Activated CD8-positive, alpha-beta T cell treated with anti-CD3 and anti-CD28 coated beads for 36 hours (primary cell): ENCODE measurements around the gene USP22. TPM values are rescaled to one million over a fixed set of nuclear protein-coding genes. Genes with fewer than 3 reads are reported as not detected.

Experiments
- ATAC-seq: fragments of 200-7000 bp; cut with Tn5 transposase; one replicate; pipeline ENCODE4 v1.10.0; 2021; ENCODE audit warnings: mild to moderate bottlenecking, moderate library complexity
- CTCF ChIA-PET: fragments of 350-600 bp; sonication (Branson Sonifier 250); formaldehyde crosslinking; loops from one replicate; lab custom pipeline; 2021; ENCODE audit warnings: antibody characterized with exemption; lab: Charles Lee
- POLR2A ChIA-PET: fragments of 350-600 bp; sonication (Branson Sonifier 250); formaldehyde crosslinking; loops from one replicate; lab custom pipeline; 2021; ENCODE audit warnings: antibody characterized with exemption; lab: Charles Lee
- DNase-seq: peaks from one replicate; pipeline ENCODE4 v3.0.0-alpha.2; 2020
- H3K27ac Mint-ChIP-seq: one replicate; pipeline ENCODE4 v1.8.0; 2021; ENCODE audit warnings: mild to moderate bottlenecking, mixed read lengths
- H3K27me3 Mint-ChIP-seq: one replicate; pipeline ENCODE4 v1.8.0; 2021; ENCODE audit warnings: mixed read lengths
- H3K36me3 Mint-ChIP-seq: one replicate; pipeline ENCODE4 v1.8.0; 2021; ENCODE audit warnings: low read depth, mixed read lengths
- H3K4me1 Mint-ChIP-seq: one replicate; pipeline ENCODE4 v1.8.0; 2021; ENCODE audit warnings: low read depth, mixed read lengths
- H3K4me3 Mint-ChIP-seq: one replicate; pipeline ENCODE4 v1.8.0; 2021; ENCODE audit warnings: mild to moderate bottlenecking, moderate library complexity, mixed read lengths
- H3K9me3 Mint-ChIP-seq: one replicate; pipeline ENCODE4 v1.8.0; 2021; ENCODE audit warnings: mixed read lengths
- intact Hi-C: fragments of 100-400 bp; cut with micrococcal nuclease; formaldehyde crosslinking; loops from one replicate; pipeline ENCODE4 v1.10.0; 2022
- total RNA-seq, 2 experiments: library from RNA; stranded (reverse); gene quantifications; one replicate each; pipeline ENCODE4 v1.2.3, GENCODE V29; 2021
- TF ChIP-seq, protein P1 (sequence below): fragments of 200-600 bp; IDR thresholded peaks from one replicate; pipeline ENCODE4 v1.8.0; 2022; ENCODE audit warnings: antibody characterized with exemption, mild to moderate bottlenecking

The USP22 gene
- total RNA-seq, 2 experiments from 2014 or later = 149 to 153 TPM

GRCh38 chr17:21015564-21015963 is 27.2 kb downstream of the USP22 start:
- Mint-ChIP-seq H3K4me3 (no peak overlapping the region), H3K36me3 (peaks cover 83% of the 10 kb centered on the region), H3K27me3 (no peaks in the 10 kb centered on the region), H3K9me3 (no peaks in the 10 kb centered on the region), H3K27ac (no peak overlapping the region), H3K4me1 (peaks cover 11% of the 10 kb centered on the region)
- intact Hi-C loops = no loop called here
- CTCF ChIA-PET = no interaction called here
- DNase-seq (no peak), ATAC-seq (no peak)
- POLR2A ChIA-PET = no interaction called here
- TF ChIP-seq, protein P1, sequence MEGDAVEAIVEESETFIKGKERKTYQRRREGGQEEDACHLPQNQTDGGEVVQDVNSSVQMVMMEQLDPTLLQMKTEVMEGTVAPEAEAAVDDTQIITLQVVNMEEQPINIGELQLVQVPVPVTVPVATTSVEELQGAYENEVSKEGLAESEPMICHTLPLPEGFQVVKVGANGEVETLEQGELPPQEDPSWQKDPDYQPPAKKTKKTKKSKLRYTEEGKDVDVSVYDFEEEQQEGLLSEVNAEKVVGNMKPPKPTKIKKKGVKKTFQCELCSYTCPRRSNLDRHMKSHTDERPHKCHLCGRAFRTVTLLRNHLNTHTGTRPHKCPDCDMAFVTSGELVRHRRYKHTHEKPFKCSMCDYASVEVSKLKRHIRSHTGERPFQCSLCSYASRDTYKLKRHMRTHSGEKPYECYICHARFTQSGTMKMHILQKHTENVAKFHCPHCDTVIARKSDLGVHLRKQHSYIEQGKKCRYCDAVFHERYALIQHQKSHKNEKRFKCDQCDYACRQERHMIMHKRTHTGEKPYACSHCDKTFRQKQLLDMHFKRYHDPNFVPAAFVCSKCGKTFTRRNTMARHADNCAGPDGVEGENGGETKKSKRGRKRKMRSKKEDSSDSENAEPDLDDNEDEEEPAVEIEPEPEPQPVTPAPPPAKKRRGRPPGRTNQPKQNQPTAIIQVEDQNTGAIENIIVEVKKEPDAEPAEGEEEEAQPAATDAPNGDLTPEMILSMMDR = no peak

DNA sequence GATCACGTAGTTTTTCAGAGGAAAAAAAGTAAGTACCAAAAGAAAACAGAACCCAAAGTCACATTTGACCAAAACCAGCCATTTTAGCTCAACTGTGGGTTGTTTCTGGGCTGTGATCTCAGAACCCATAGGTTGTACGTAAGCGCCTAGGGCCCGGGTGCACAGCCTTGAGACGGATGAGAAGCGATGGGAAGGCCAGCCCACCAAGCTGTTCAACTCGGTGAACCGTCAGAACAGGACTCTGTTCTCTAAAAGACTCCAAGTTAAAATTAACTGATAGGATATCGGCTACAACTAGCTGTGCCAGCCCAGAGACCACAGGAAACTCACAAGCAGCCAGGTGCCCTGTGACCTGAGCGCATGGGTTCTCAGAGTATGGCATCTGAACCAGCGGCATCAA is 28.3 kb downstream of the USP22 start:
- DNase-seq (no peak), ATAC-seq (no peak)
- H3K4me3 Mint-ChIP-seq = no peak overlapping the region
- no peaks in the 10 kb centered on the region for H3K27me3 Mint-ChIP-seq
- peaks cover 73% of the 10 kb centered on the region for H3K36me3 Mint-ChIP-seq
- peak overlapping the region; percentile 15 for H3K27ac Mint-ChIP-seq
- intact Hi-C loops = no loop called here
- CTCF ChIA-PET = interaction anchor here (0.6 to 1.0 kb wide), 2 partner anchors 21 to 86 kb away, joined by 3 to 4 read pairs; no protein-coding TSS in a partner anchor
- TF ChIP-seq, protein P1 = no peak
- peaks cover 4% of the 10 kb centered on the region for H3K4me1 Mint-ChIP-seq
- POLR2A ChIA-PET = interaction anchor here (0.9 kb wide), 1 partner anchor 10 kb away, joined by 3 read pairs; no protein-coding TSS in a partner anchor
- no peaks in the 10 kb centered on the region for H3K9me3 Mint-ChIP-seq

GRCh38 chr17:21013983-21014382 is 28.8 kb downstream of the USP22 start:
- Mint-ChIP-seq H3K9me3 (no peaks in the 10 kb centered on the region), H3K27ac (peak overlapping the region; percentile 15), H3K4me1 (peaks cover 4% of the 10 kb centered on the region), H3K36me3 (peaks cover 72% of the 10 kb centered on the region), H3K27me3 (no peaks in the 10 kb centered on the region), H3K4me3 (no peak overlapping the region)
- ATAC-seq (no peak), DNase-seq (no peak)
- TF ChIP-seq, protein P1 = no peak
- ChIA-PET CTCF (interaction anchor here (1.0 kb wide), 1 partner anchor 21 kb away, joined by 4 read pairs; no protein-coding TSS in a partner anchor), POLR2A (interaction anchor here (0.9 kb wide), 1 partner anchor 9 kb away, joined by 3 read pairs; no protein-coding TSS in a partner anchor)
- intact Hi-C loops = no loop called here

GRCh38 chr17:21012736-21013135 is 30.1 kb downstream of the USP22 start:
- no peak for ATAC-seq
- ChIA-PET CTCF (interaction anchor here (1.1 kb wide), 1 partner anchor 19 kb away, joined by 4 read pairs; no protein-coding TSS in a partner anchor), POLR2A (no interaction called here)
- Mint-ChIP-seq H3K4me3 (no peak overlapping the region), H3K27ac (no peak overlapping the region), H3K4me1 (peaks cover 2% of the 10 kb centered on the region), H3K27me3 (no peaks in the 10 kb centered on the region), H3K36me3 (peaks cover 69% of the 10 kb centered on the region), H3K9me3 (no peaks in the 10 kb centered on the region)
- TF ChIP-seq, protein P1 = no peak
- intact Hi-C loops = no loop called here
- DNase-seq = no peak

- no peaks in the 10 kb centered on the region for H3K27me3 Mint-ChIP-seq
- TF ChIP-seq, protein P1 = no peak
These were observed 31.9 kb downstream of the USP22 start for GRCh38 chr17:21010705-21011596.

More at GRCh38 chr17:21010705-21011596, 31.9 kb downstream of the USP22 start:
- DNase-seq = no peak
- no peak for ATAC-seq
- no peak overlapping the region for H3K27ac Mint-ChIP-seq
- no peak overlapping the region for H3K4me3 Mint-ChIP-seq
- peaks cover 68% of the 10 kb centered on the region for H3K36me3 Mint-ChIP-seq
- ChIA-PET CTCF (no interaction called here), POLR2A (no interaction called here)
- intact Hi-C loops = no loop called here
- H3K9me3 Mint-ChIP-seq = no peaks in the 10 kb centered on the region
- peaks cover 2% of the 10 kb centered on the region for H3K4me1 Mint-ChIP-seq
